Epithelial cell of prostate (primary cell): ENCODE results near the gene SOST.
"Not testable (repeated sequence)": the region's sequence is repeated elsewhere in the genome, so short reads cannot be mapped to it uniquely, and the experiment has no call there.

Experiments
- DNase-seq: peaks from one replicate; pipeline ENCODE4 v3.0.0-alpha.2; 2011; ENCODE audit warnings: low read depth, low spot score
- H3K27ac ChIP-seq: fragments of 450-650 bp; 2 replicates; pipeline ENCODE4 v1.5.1; 2017; ENCODE audit warnings: mild to moderate bottlenecking

Gene SOST

DNA sequence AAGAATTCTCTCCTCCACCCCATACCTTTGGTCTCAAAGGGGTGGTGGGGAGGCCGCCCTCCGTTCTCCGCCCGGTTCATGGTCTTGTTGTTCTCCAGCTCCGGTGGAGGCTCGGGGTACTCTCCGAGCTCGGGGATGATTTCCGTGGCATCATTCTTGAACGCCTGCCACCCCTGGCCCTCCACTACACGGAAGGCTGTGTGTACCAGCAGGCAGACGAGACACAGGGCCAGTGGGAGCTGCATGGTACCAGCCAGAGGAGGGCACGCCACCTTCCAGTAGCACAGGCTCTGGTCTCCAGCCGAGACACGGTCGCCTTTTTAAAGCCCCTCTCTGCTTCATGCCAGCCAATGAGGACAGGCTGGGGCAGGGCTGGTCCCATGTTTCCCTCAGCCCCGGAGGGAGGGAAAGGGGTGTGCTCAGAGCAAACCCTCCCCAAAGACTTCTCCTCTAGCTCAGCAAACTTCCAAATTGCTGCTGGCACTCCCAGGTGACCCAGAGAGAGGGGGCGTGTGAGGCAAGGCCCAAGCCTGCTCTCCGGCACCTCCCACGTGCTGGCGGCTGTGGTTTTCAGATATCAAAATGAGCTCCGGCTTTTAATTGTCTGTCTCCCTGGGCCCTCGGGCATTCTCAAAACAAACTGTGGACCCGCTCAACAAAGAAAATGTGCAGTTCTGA lies at the start of gene SOST:
TSS of gene SOST (minus strand) at position 295 of the 678 bp plus-strand sequence. CDS start at position 245, 50 bp downstream.
- no peak for DNase-seq
- peak within 1 kb of the TSS; percentile 12 for H3K27ac ChIP-seq

DNA sequence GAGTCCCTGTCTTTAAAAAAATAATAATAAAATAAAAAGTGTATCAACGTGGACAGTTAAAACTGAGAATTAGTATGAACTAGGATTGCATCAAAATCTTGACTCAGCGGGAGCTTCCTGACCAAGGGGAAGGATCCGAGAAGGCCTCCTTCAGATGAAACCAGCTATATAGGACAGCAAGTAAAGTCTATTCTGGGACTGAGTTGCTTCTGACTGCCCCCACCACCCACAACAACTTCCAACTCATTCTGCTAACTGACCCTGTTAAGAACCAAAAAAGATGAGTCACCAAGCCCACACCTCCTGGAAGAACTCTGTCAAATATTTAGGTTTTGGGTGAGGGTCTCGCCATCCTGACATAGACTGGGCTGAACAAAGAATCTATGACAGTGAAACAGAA lies 49.5 kb upstream of the SOST start:
- H3K27ac ChIP-seq: no peak overlapping the region
- DNase-seq: no peak

DNA sequence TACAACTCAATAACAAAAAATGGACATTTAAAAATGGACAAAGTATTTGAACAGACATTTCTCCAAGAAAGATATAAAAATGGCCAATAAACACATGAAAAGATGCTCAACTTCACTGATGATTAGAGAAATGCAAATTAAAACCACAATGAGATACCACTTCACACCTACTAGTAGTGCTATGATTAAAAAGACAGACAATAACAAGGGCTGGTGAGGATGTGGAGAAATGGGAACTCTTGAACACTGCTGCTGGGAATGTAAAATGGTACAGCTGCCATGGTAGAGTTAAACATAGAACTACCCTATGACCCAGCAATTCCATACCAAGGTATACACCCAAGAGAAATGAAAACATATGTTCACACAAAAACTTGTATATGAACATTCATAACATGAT lies 46.5 kb upstream of the SOST start:
- H3K27ac ChIP-seq: no peak overlapping the region
- no peak for DNase-seq

DNA sequence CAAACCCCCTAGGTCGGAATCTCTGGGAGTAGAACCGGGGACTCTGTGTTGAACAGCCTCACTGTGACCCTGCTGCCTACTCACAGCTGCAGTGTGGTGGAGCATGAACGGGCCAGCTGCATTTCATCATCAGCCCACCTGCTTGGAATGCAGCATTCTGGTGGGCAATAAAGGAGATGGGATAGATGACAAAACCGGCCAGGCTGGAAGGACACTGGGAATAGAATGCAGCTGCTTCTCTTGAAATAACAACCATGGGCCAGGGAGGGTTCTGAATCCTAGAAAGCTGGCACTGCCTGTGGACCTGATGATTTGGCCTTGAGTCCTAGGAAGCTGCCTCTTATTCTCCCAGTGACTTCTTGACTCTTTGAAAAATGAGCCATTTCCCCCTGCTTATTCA lies 45.2 kb upstream of the SOST start:
- no peak for DNase-seq
- no peak overlapping the region for H3K27ac ChIP-seq

DNA sequence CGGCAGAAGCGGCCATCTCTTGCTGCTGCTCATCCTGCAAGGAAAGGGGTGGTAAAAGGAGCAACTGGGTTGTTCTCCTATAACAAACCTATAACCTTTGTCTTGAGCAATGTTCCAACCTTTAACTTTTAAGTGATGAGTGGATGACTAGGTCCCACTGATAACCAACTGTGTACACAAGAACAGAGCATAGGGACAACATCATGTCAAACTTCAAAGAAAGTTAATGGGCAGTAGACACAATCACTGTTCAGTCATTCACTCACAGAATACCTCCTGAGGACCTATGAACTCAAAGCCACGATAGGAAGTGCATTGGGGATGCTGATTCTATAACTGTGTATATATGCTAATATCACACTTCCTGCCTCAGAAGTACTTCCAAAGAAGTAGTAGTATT lies 43.3 kb upstream of the SOST start:
- DNase-seq: no peak
- no peak overlapping the region for H3K27ac ChIP-seq

DNA sequence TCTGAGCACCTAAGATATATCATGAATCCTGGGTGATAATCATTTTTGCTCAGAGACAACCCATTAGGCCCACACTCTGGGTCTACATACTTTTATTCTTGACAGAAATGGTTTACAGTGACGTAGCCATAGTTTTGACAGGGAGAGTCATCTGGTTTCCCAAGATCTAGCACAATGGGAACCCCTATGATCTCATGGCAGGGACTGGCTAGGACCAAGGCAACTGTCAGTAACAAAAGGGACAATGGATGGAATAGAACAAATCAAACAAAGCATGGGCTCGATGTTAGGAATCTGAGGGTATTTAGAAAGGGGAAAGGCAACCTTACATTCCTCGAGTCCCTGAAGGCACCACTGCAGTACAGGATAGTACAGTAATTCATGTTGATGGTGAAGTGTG lies 42.1 kb upstream of the SOST start:
- DNase-seq: no peak

DNA sequence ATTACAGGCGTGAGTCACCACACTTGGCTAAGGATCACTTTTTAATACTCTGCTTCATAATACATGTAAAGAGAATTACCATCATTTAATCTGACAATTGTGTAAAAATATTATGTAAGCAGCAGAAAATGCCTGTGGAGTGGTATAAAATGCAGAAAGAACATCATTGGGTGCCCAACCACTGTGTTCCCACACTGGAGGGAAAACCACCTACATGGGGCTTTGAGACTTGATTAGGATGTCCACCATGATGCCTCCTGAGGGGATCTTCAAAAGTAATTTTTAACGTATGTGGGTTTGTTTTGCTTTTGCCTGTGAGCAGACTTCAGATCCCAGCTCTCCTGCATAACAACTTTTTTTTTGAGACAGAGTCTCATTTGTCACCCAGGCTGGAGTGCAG lies 40.5 kb upstream of the SOST start:
- no peak for DNase-seq
- H3K27ac ChIP-seq: no peak overlapping the region

More for the DNA sequence above, 42.1 kb upstream of the SOST start:
- H3K27ac ChIP-seq: no peak overlapping the region

DNA sequence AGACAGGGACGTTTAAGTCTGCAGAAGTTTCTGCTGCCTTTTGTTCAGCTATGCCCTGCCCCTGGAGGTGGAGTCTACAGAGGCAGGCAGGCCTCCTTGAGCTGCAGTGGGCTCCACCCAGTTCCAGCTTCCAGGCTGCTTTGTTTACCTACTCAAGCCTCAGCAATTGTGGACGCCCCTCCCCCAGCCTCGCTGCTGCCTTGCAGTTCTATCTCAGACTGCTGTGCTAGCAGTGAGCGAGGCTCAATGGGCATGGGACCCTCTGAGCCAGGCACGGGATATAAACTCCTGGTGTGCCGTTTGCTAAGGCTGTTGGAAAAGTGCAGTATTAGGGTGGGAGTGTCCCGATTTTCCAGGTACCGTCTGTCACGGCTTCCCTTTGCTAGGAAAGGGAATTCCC lies 39.4 kb upstream of the SOST start:
- DNase-seq, H3K27ac ChIP-seq: not testable (repeated sequence)

DNA sequence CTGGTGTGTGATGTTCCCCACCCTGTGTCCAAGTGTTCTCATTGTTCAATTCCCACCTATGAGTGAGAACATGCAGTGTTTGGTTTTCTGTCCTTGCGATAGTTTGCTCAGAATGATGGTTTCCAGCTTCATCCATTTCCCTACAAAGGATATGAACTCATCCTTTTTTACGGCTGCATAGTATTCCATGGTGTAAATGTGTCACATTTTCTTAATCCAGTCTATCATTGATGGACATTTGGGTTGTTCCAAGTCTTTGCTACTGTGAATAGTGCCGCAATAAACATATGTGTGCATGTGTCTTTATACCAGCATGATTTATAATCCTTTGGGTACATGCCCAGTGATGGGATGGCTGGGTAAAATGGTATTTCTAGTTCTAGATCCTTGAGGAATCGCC lies 34.1 kb upstream of the SOST start:
- DNase-seq, H3K27ac ChIP-seq: not testable (repeated sequence)

DNA sequence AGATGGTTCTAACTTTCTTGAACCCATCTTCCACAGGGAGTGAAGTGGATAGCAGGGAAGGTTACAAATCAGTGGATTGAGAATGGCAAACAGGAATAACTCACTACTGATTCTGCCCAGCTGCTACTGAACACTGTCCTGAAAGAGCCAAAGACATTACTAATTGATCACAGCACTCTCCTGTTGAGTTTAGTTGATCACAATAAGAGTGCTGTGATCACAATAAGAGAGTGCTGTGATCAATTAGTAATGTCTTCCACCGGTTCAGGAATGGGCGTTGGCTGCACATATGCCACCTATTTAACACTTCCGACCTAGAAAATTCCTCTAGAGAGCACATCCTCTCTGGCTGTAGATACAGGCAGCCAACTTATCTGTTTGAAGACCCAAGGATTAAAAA lies 33.0 kb upstream of the SOST start:
- DNase-seq: peak; percentile 34
- no peak overlapping the region for H3K27ac ChIP-seq

DNA sequence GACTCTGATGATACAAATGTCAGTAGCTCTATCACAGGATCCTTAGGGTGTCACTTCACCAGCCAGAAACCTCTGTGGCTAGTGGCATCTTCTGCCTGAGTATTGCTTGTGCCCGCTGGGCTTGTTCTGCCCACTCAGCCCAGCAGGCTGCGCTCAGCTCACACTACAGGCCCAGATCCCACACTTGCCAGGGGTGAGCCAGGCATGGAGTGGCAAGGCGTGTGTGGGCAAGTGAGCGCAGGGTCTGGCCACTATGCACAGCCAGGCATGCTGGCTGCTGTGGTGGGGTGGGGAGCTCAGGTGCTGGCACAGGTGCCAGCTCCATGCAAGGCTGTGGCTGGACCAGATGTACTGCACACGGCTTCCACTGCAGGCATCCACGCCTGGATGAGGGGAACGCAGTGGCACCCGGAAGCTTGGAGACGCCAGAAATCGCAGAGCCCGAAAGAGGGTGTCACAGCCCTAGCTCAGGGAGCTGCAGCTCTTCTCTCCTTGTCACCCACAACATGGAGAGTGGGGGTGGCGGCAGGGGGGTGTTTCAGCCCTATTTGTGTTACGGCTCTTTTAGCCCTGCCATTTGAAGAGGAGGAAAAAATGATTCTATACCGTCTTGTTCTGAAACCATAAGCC lies 31.8 kb upstream of the SOST start:
- H3K27ac ChIP-seq: no peak overlapping the region
- peak; percentile 39 for DNase-seq

DNA sequence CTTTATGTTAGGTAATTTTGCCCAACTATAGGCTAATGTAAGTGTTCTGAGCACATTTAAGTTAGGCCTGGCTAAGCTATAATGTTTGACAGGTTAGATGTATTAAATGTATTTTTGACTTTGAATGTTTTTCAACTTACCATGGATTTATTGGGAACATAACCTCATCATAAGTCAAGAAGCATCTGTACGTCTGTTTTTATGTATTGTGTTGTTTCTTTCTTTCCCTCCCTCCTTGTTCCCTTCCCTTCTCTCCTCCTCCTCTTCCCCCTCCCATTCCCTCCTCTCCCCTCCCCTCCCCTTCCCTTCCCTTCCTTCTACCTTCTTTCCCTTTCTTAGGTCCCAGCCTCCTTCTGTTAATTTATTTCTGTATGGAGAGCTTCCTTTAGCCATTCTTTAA lies 30.9 kb upstream of the SOST start:
- no peak for DNase-seq

DNA sequence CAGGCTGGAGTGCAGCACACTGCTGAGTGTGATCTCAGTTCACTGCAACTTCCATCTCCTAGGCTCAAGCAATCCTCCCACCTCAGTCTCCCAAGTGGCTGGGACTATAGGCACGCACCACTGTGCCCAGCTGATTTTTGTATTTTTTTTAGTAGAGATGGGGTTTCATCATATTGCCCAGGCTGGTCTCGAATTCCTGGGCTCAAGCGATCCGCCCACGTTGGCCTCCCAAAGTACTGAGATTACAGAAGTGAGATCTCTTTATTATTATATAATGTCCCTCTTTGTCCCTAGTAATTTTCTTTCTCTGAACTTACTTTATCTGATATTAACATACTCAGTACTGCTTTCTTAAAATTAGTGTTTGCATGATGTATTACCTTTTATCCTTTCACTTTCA lies 29.9 kb upstream of the SOST start:
- no peak for DNase-seq

More for the DNA sequence above, 30.9 kb upstream of the SOST start:
- no peak overlapping the region for H3K27ac ChIP-seq

DNA sequence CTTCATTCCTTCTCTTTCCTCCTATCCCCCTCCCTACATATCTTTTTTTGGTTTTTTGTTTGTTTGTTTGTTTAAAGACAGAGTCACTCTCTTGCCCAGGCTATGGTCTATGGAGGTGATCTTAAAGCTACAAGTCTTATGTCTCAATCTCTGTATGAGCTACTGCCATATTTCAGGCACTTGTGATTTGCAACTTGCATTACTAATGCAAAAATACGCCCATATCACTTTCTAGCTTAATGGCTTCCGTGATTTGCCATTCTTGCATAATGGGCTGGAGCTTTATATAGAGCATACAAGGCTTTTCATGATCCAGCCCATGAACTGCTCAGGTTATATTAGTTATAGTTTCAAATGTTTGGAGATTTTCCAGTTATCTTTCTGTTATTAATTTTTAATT lies 29.1 kb upstream of the SOST start:
- DNase-seq: no peak

More for the DNA sequence above, 29.9 kb upstream of the SOST start:
- H3K27ac ChIP-seq: no peak overlapping the region

DNA sequence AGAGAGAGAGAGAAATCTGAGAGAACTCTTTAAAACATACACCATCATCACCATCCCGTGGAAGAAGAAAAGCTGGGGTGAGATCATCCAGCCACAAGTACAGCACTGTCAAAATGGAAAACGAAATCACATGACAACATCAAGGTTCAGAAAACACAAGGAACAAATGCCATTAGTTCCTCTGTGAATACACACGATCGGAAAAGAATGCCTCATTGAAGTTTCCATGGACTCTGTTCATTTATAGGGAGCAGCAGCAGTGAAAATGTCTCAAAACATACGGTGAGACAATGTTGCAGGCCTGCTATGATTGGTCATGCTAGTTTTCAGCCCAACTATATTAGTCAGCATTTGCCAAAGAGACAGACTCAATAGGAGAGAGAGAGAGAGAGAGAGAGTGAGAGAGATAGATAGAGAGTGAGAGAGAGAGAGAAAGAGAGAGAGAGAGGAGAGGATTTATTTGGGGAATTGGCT lies 26.1 kb upstream of the SOST start:
- no peak overlapping the region for H3K27ac ChIP-seq
- peak; percentile 40 for DNase-seq

More for the DNA sequence above, 29.1 kb upstream of the SOST start:
- no peak overlapping the region for H3K27ac ChIP-seq

DNA sequence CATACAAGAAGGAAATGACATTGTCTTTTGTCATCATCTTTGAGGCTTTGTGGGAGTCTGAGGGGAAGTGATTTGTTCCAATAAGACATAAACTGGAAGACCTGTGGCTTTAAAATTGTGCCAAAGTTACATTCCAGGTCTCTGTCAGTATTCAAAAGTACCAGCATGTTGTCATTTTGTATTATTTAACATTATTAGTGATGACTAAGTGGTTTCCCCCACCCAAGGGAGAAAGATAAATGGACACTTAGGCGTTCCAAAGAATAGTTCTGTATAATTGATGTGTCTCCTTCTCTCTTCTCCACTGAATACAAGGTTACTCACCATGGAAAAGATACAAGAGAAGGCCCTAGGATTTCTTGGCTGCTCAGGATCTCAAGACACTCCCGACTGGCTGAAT lies 25.5 kb upstream of the SOST start:
- H3K27ac ChIP-seq: no peak overlapping the region

DNA sequence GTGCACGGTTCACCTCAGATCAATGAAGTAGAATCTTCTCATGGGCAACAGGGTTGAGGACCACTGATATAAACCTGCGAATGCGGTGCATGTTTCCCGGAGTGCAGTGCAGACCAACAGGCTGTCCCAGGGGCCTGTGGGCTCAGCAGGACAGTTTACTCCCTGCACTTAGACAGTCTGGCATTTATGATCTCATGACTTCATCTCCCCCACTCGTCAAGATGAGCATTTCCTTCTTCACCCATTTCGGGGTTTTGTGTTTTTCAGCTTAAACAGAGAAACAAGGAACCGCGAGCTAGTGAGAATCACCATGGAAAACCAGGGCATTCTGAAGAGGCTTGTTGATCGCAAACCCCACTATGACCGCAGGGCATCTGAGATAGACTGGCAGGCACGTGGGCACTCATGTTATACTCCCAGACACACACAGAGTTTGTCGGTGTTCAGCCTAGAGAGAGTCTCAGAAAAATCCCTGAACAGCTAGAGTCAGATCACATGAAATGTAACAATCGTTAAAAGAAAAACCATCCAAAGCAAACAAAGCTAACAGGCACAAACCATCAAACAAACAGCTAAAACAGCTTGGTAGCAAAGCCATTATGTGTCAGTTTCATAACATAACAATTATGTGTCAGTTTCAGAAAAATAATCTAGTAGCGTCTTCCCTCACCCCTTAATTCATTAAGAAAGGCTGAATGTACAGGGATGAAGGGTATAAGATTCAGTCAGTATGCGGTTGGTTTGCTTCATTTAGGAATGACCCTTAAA lies 24.5 kb upstream of the SOST start:
- DNase-seq: no peak
- no peak overlapping the region for H3K27ac ChIP-seq

More for the DNA sequence above, 25.5 kb upstream of the SOST start:
- no peak for DNase-seq

DNA sequence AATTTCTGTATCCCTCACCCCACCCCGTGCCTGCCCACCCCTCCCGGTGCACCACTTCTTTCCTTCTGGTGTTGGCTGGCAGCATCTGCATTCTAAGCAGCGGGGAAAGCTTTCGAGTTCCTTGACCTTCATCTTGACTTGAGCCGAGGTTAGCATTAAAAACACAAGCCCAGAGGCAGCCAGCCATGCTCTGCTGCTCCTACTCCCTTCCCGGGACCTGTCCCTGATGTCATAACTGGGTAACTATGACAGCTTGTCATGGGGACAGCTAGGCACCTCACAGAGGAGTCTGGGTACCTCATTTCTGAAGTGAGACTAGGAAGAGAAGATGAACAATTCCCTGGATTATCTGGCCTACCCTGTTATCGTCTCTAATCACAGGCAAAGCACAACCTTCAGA lies 21.5 kb upstream of the SOST start, which contains the start of gene CFAP97D1:
TSS of gene CFAP97D1 (plus strand) at position 301 of the 400 bp plus-strand sequence. CDS start at position 329, 28 bp downstream.
- DNase-seq: no peak
- no peak within 1 kb of the TSS for H3K27ac ChIP-seq

DNA sequence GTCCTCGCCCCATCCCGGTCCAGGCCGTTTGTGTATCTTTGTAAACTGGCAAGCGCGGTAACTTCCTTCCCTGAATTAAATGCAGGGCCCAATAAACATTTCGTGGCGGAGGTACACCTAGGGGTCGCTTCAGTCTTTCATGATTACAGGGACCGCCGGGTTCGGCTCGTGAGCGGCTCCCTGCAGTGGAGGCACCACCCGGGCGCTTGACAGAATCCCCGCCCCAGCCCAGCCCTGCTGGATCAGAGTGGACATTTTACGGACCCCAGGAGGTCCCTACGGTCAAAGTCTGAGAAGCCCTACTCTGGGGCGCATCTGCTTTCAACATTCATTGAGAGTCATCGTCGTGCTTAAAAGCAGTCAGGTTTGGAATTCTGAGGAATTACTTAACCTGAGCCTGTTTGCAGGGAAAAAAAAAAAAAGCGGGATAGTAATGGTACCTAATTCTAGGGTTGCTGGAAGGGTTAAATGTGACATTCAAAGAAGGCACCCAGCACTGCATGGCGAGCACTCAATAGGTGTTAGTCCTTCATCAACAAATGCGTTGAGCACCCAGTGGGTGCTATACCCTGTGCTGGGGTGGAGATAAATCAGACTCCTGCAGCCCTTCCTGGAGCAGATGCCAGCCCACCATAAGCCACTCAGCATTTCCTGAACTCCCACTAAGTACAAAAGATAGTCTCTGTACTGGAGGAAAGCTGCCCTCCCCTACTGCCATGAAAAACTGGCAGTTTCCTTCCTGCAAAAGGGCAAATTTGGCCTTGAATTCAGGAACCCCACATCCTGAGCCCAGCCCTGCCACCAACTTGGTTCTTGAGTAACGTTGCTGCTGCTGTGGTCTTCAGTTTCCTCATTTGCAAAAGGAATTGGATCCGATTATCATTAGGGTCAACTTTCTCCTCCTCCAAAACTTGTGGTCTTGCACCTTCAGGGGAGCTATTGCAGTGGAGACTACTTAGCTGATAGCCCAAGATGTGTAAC lies 20.8 kb upstream of the SOST start:
- H3K27ac ChIP-seq: peak overlapping the region; percentile 86
- DNase-seq: no peak
